Neural progenitor cell (in vitro differentiated cells): ENCODE measurements around the gene GPR132.

Experiments used
- CTCF ChIP-seq: fragments of 200-600 bp; sonication (generic); IDR thresholded peaks from 2 replicates; pipeline ENCODE4 v1.5.1; 2017; ENCODE audit warnings: antibody characterized with exemption, mild to moderate bottlenecking
- EZH2 ChIP-seq: fragments of 200-600 bp; sonication (generic); IDR thresholded peaks from 2 replicates; pipeline ENCODE4 v1.6.1; 2017; ENCODE audit warnings: antibody characterized with exemption, mild to moderate bottlenecking, moderate library complexity

- TF ChIP-seq CTCF (no peak), EZH2 (no peak)
These were observed 26.4 kb upstream of the GPR132 start for GRCh38 chr14:105091517-105092170.
